K562 (cell line): ENCODE data around the gene AK5. TPM values are rescaled to one million over a fixed set of nuclear protein-coding genes. Genes with fewer than 3 reads are reported as not detected.

Experiments used
- ATAC-seq: fragments of 200-7000 bp; cut with Tn5 transposase; 3 replicates; pipeline ENCODE4 v1.9.1; 2020; ENCODE audit warnings: moderate library complexity
- BruUV-seq: library from RNA; stranded (reverse); fragments of 400-500 nt; replicated peaks from 2 replicates; lab custom pipeline; 2021; lab: Mats Ljungman, UMichigan
- CTCF ChIA-PET: fragments of 300-600 bp; formaldehyde crosslinking; extraction: SDS; loops from one replicate; lab custom pipeline; 2021; ENCODE audit warnings: low intra/inter-chr PET ratio; lab: Yijun Ruan, JAX
- POLR2A ChIA-PET: fragments of 300-600, 350-650 bp; sonication (Branson Sonifier 250); formaldehyde crosslinking; extraction: SDS; loops from one replicate; lab custom pipeline; 2021; ENCODE audit warnings: antibody characterized with exemption, inconsistent platforms; lab: Yijun Ruan, JAX
- DNase-seq, 4 experiments: peaks; one replicate each; pipeline versions ENCODE4 v3.0.0 to v3.0.0-alpha.2; 2011 to 2018; ENCODE audit warnings: low spot score in 3 of 4, mixed read lengths in 3 of 4; ENCODE audit errors: extremely low read depth in 1 of 4
- FAIRE-seq: peaks from 2 replicates; lab custom pipeline; 2011; peaks lifted over from hg19 to GRCh38; lab: Jason Lieb, UNC
- H2AFZ ChIP-seq: 2 replicates; pipeline ENCODE4 v1.6.0; 2011; ENCODE audit warnings: low read depth, low read length, control low read depth, inconsistent platforms
- H3K27ac ChIP-seq: fragments of 200-600 bp; 3 replicates; pipeline ENCODE4 v1.8.0; 2011; ENCODE audit warnings: low read depth, mild to moderate bottlenecking, control low read depth, inconsistent platforms, low read length, moderate library complexity, mixed read lengths; ENCODE audit errors: extremely low read depth
- H3K27me3 ChIP-seq, 2 experiments: fragments of 300-600 bp in 1 of 2; 2 replicates in 1 of 2; 3 replicates in 1 of 2; pipeline versions ENCODE4 v1.6.0 to v1.8.0; 2011; ENCODE audit warnings: inconsistent platforms in 2 of 2, low read length in 2 of 2, mild to moderate bottlenecking in 1 of 2, mixed read lengths in 1 of 2, moderate library complexity in 1 of 2; ENCODE audit not compliant: control insufficient read depth in 2 of 2, insufficient read depth in 2 of 2
- H3K36me3 ChIP-seq: fragments of 300-600 bp; 3 replicates; pipeline ENCODE4 v1.8.0; 2011; ENCODE audit warnings: mild to moderate bottlenecking, low read length, inconsistent platforms; ENCODE audit not compliant: control insufficient read depth, insufficient read depth
- H3K4me1 ChIP-seq, 2 experiments: fragments of 200-600 bp in 1 of 2; replicated peaks in 1 of 2; 2 replicates in 1 of 2; 3 replicates in 1 of 2; pipeline versions ENCODE4 v1.5.1 to v1.8.0; 2011; ENCODE audit warnings: inconsistent platforms in 2 of 2, low read length in 2 of 2, mild to moderate bottlenecking in 1 of 2, mixed read lengths in 1 of 2, moderate library complexity in 1 of 2; ENCODE audit not compliant: control insufficient read depth in 2 of 2, insufficient read depth in 2 of 2
- H3K4me2 ChIP-seq: 2 replicates; pipeline ENCODE4 v1.6.1; 2011; ENCODE audit warnings: low read length, control low read depth, inconsistent platforms, mixed read lengths; ENCODE audit not compliant: insufficient read depth
- H3K4me3 ChIP-seq: fragments of 200-600 bp; sonication (generic), shearing (Covaris generic); 2 replicates; pipeline ENCODE4 v1.5.1; 2016; ENCODE audit warnings: control low read depth, inconsistent platforms
- H3K79me2 ChIP-seq: fragments of 200-600 bp; 3 replicates; pipeline ENCODE4 v1.8.0; 2011; ENCODE audit warnings: low read length, inconsistent platforms; ENCODE audit not compliant: control insufficient read depth, insufficient read depth
- H3K9ac ChIP-seq, 2 experiments: 2 replicates each; pipeline versions ENCODE4 v1.6.0 to v1.6.1; 2011; ENCODE audit warnings: low read depth in 2 of 2, low read length in 2 of 2, control low read depth in 1 of 2, inconsistent platforms in 1 of 2, mild to moderate bottlenecking in 1 of 2, mixed read lengths in 1 of 2; ENCODE audit not compliant: insufficient read depth in 1 of 2
- H3K9me1 ChIP-seq: one replicate; pipeline ENCODE4 v1.6.0; 2011; ENCODE audit warnings: inconsistent platforms, mild to moderate bottlenecking, low read length, moderate library complexity; ENCODE audit not compliant: control insufficient read depth, insufficient read depth
- H3K9me3 ChIP-seq: replicated peaks from 2 replicates; pipeline ENCODE4 v1.5.1; 2011; ENCODE audit warnings: low read depth, low read length, inconsistent platforms; ENCODE audit not compliant: control insufficient read depth, insufficient read depth
- H4K20me1 ChIP-seq: replicated peaks from 2 replicates; pipeline ENCODE4 v1.6.1; 2011; ENCODE audit warnings: low read length, inconsistent platforms, mixed read lengths; ENCODE audit not compliant: control insufficient read depth, insufficient read depth
- NONO ChIP-seq, 2 experiments: fragments of 200-400 bp in 1 of 2; fragments of 450-650 bp in 1 of 2; formaldehyde crosslinking in 1 of 2; IDR thresholded peaks; 2 replicates each; pipeline ENCODE4 v1.6.1; 2017; ENCODE audit warnings: low read depth in 2 of 2, mild to moderate bottlenecking in 2 of 2, moderate library complexity in 2 of 2, low read length in 1 of 2
- SIN3A ChIP-seq, 2 experiments: fragments of 150-350 bp in 1 of 2; IDR thresholded peaks; 2 replicates each; pipeline ENCODE4 v1.6.1; 2011 to 2016; ENCODE audit warnings: borderline replicate concordance in 2 of 2, low read depth in 2 of 2, low read length in 2 of 2, mild to moderate bottlenecking in 2 of 2, moderate library complexity in 2 of 2; ENCODE audit not compliant: control insufficient read depth in 1 of 2
- TCF7L2 ChIP-seq: fragments of 150-350 bp; IDR thresholded peaks from 2 replicates; pipeline ENCODE4 v1.6.1; 2016; ENCODE audit warnings: low read depth, mild to moderate bottlenecking, low read length, moderate library complexity
- WGBS: fragments of 100-300 bp; shearing (Covaris generic); methylation state at CpG from one replicate; pipeline ENCODE4 v1.1.6; 2016; ENCODE audit warnings: low coverage, mixed read lengths; ENCODE audit not compliant: insufficient coverage; ENCODE audit errors: missing lambda C conversion rate; 5-methylcytosine and 5-hydroxymethylcytosine counted together
- in situ Hi-C: fragments of 300-500 bp; cut with MboI; formaldehyde crosslinking; loops from 4 replicates; pipeline ENCODE4 v1.15.0; 2018; ENCODE audit warnings: inconsistent platforms, mixed read lengths
- intact Hi-C: fragments of 100-400 bp; cut with micrococcal nuclease; formaldehyde crosslinking; loops from 2 replicates; pipeline ENCODE4 v1.14.2; 2022
- polyA plus RNA-seq, 8 experiments: library from polyadenylated mRNA; depleted of rRNA in 4 of 8; stranded (reverse) in 5 of 8; unstranded in 3 of 8; fragments of >200 nt; fragmentation: Nextera tagmentation in 2 of 8; fragmentation: Illumina TruSeq in 1 of 8; extraction: Ambion mirVana in 2 of 8; extraction: Trizol in 1 of 8; gene quantifications; 2 replicates each; pipeline versions ENCODE4 v1.2.1 to v1.2.3, GENCODE V29; 2011 to 2014; ENCODE audit warnings: inconsistent platforms in 1 of 8, missing spikeins in 1 of 8
- total RNA-seq, 7 experiments: library from RNA; depleted of rRNA in 6 of 7; stranded (reverse); fragments of >200 nt in 6 of 7; fragmentation: Illumina TruSeq in 2 of 7; extraction: Trizol in 2 of 7; gene quantifications; 2 replicates each; pipeline versions ENCODE4 v1.2.1 to v1.2.3, GENCODE V29; 2011 to 2021; ENCODE audit warnings: low replicate concordance in 1 of 7
- TF ChIP-seq, protein P1 (sequence below), 2 experiments: fragments of 200-800 bp in 1 of 2; sonication (Bioruptor generic) in 1 of 2; sonication (generic) in 1 of 2; formaldehyde crosslinking in 1 of 2; IDR thresholded peaks in 1 of 2; conservative IDR thresholded peaks in 1 of 2; 2 replicates each; pipeline versions ENCODE4 v1.5.0 to v1.6.1; 2016 to 2020; ENCODE audit warnings: missing compliant biosample characterization in 1 of 2, missing genetic modification characterization in 1 of 2, missing genetic modification reagents in 1 of 2
- TF ChIP-seq, protein P2 (sequence below): fragments of 250-450 bp; sonication (Bioruptor Pico); IDR thresholded peaks from 2 replicates; pipeline ENCODE4 v1.5.1; 2021; ENCODE audit warnings: mild to moderate bottlenecking

AK5 gene
- total and polyA plus RNA-seq, 9 of the 15 experiments (the other 6 are each of a cell fraction or from before 2014, with no cell fraction given), result 0.06 TPM; not detected in 8

- no peaks in the 10 kb centered on the region for H3K9me3 ChIP-seq
- 0% methylated on average over 1 of the region's 1 CpG for WGBS
- ATAC-seq (no peak), DNase-seq (no peak), FAIRE-seq (no peak)
- H4K20me1 ChIP-seq, result no peaks in the 10 kb centered on the region
- intact Hi-C loops (no loop called here), in situ Hi-C loops (no loop called here)
- H3K9me1 ChIP-seq, result no peaks in the 10 kb centered on the region
- H3K79me2 ChIP-seq, result no peaks in the 10 kb centered on the region
- H3K4me1 ChIP-seq, result no peaks in the 10 kb centered on the region
- no TSS peak for BruUV-seq
- peaks cover 0 to 5% of the 10 kb centered on the region in 2 experiments; a peak in 3 of 5 replicates for H3K27me3 ChIP-seq
- no peak overlapping the region for H3K4me3 ChIP-seq
- H3K9ac ChIP-seq, result no peak overlapping the region
- CTCF ChIA-PET, result no interaction called here
- no peak overlapping the region for H3K27ac ChIP-seq
- no peaks in the 10 kb centered on the region for H3K36me3 ChIP-seq
- TF ChIP-seq, protein P1, sequence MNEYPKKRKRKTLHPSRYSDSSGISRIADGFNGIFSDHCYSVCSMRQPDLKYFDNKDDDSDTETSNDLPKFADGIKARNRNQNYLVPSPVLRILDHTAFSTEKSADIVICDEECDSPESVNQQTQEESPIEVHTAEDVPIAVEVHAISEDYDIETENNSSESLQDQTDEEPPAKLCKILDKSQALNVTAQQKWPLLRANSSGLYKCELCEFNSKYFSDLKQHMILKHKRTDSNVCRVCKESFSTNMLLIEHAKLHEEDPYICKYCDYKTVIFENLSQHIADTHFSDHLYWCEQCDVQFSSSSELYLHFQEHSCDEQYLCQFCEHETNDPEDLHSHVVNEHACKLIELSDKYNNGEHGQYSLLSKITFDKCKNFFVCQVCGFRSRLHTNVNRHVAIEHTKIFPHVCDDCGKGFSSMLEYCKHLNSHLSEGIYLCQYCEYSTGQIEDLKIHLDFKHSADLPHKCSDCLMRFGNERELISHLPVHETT (CRISPR knock-in tag; conservative IDR thresholded peaks at IDR 0.05 in 1 of 2, IDR thresholded peaks at IDR 0.05 in 1 of 2), result no peak
- TF ChIP-seq, protein P2, sequence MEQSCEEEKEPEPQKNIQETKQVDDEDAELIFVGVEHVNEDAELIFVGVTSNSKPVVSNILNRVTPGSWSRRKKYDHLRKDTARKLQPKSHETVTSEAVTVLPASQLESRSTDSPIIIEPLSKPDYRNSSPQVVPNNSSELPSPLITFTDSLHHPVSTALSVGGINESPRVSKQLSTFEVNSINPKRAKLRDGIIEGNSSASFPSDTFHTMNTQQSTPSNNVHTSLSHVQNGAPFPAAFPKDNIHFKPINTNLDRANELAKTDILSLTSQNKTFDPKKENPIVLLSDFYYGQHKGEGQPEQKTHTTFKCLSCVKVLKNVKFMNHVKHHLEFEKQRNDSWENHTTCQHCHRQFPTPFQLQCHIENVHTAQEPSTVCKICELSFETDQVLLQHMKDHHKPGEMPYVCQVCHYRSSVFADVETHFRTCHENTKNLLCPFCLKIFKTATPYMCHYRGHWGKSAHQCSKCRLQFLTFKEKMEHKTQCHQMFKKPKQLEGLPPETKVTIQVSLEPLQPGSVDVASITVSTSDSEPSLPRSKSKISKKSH (CRISPR knock-in tag), result no peak
- no peak for TF ChIP-seq NONO (IDR thresholded peaks at IDR 0.05; ENCODE audit: low read depth in 2 of 2, low read length in 1 of 2)
- TF ChIP-seq TCF7L2, result no peak
- no peak for TF ChIP-seq SIN3A (IDR thresholded peaks at IDR 0.05; ENCODE audit: borderline replicate concordance in 2 of 2, control insufficient read depth in 1 of 2, low read depth in 2 of 2, low read length in 2 of 2)
- TF ChIP-seq, all 486 proteins: peak for 0
- Histone ChIP-seq H3K4me2 (no peak overlapping the region), H2AFZ (no peak overlapping the region)
- POLR2A ChIA-PET, result no interaction called here
Observed at GRCh38 chr1:77463216-77463615, 181.4 kb downstream of the AK5 start.
